RWPE1 (cell line): ENCODE measurements around the gene SEC16A.

Experiments
- CTCF ChIA-PET: fragments of 350-600 bp; sonication (Branson Sonifier 250); formaldehyde crosslinking; extraction: SDS; loops from one replicate; lab custom pipeline; 2021; lab: Yijun Ruan, JAX
- POLR2A ChIA-PET: fragments of 400-600 bp; formaldehyde crosslinking; extraction: SDS; loops from one replicate; lab custom pipeline; 2020; ENCODE audit warnings: antibody characterized with exemption; ENCODE audit not compliant: low non-redundant PET; lab: Yijun Ruan, JAX
- DNase-seq: peaks from one replicate; pipeline ENCODE4 v3.0.0; 2012; ENCODE audit warnings: low spot score
- H3K27ac ChIP-seq: fragments of 450-650 bp; 2 replicates; pipeline ENCODE4 v1.5.1; 2017
- CTCF ChIP-seq: fragments of 450-650 bp; conservative IDR thresholded peaks from 2 replicates; pipeline ENCODE4 v1.5.1; 2017; ENCODE audit warnings: low read depth, mild to moderate bottlenecking

Gene SEC16A

GRCh38 chr9:136507992-136508375 lies 25.1 kb upstream of the SEC16A start:
- no peak for TF ChIP-seq CTCF
- ChIA-PET POLR2A (no interaction called here), CTCF (interaction anchor here (1.0 kb wide), 1 partner anchor 9 kb away, joined by 3 read pairs; no protein-coding TSS in a partner anchor)
- no peak for DNase-seq
- H3K27ac ChIP-seq: peak overlapping the region; percentile 40; the same call in 1 of the 2 replicates

- DNase-seq: no peak
- H3K27ac ChIP-seq: peak overlapping the region; percentile 3; the same call in 1 of the 2 replicates
- TF ChIP-seq CTCF: no peak
- CTCF ChIA-PET: interaction anchor here (1.0 kb wide), 1 partner anchor 8 kb away, joined by 3 read pairs; no protein-coding TSS in a partner anchor
- POLR2A ChIA-PET: no interaction called here
These were observed 24.6 kb upstream of the SEC16A start for GRCh38 chr9:136507221-136507991.

- peak overlapping the region; percentile 3; the same call in 1 of the 2 replicates for H3K27ac ChIP-seq
- no peak for TF ChIP-seq CTCF
- ChIA-PET POLR2A (no interaction called here), CTCF (interaction anchor here (0.7 kb wide), 1 partner anchor 27 kb away, joined by 5 read pairs; no protein-coding TSS in a partner anchor)
- DNase-seq: no peak
These were observed 23.6 kb upstream of the SEC16A start for GRCh38 chr9:136506425-136506824.

- no peak for TF ChIP-seq CTCF
- POLR2A ChIA-PET: no interaction called here
- CTCF ChIA-PET: interaction anchor here (0.7 kb wide), 1 partner anchor 28 kb away, joined by 5 read pairs; no protein-coding TSS in a partner anchor
- no peak for DNase-seq
- H3K27ac ChIP-seq: peak overlapping the region; percentile 37; the same call in 1 of the 2 replicates
These were observed 22.9 kb upstream of the SEC16A start for GRCh38 chr9:136505406-136506403.

GRCh38 chr9:136504512-136505348 lies 21.9 kb upstream of the SEC16A start:
- ChIA-PET POLR2A (no interaction called here), CTCF (interaction anchor here (0.5 to 2.2 kb wide), 3 partner anchors 16 to 54 kb away, joined by 5 to 13 read pairs (median 6); no protein-coding TSS in a partner anchor)
- DNase-seq: no peak
- peak overlapping the region; percentile 37 for H3K27ac ChIP-seq
- no peak for TF ChIP-seq CTCF
